Colonic mucosa (tissue), 4 donors: ENCODE data around the gene C4orf17. TPM values are rescaled to one million over a fixed set of nuclear protein-coding genes. Genes with fewer than 3 reads are reported as not detected.
"Not testable (repeated sequence)": the region's sequence is repeated elsewhere in the genome, so short reads cannot be mapped to it uniquely, and the experiment has no call there.

Experiments
- DNase-seq: peaks from one replicate; pipeline ENCODE4 v3.0.0-alpha.2; 2020
- H3K27ac ChIP-seq: fragments of 200-600 bp; one replicate; pipeline ENCODE4 v1.8.0; 2021
- H3K27me3 ChIP-seq: fragments of 200-600 bp; one replicate; pipeline ENCODE4 v1.8.0; 2021
- H3K36me3 ChIP-seq: fragments of 200-600 bp; one replicate; pipeline ENCODE4 v1.8.0; 2021
- H3K4me1 ChIP-seq: fragments of 200-600 bp; one replicate; pipeline ENCODE4 v1.8.0; 2021; ENCODE audit warnings: mild to moderate bottlenecking
- H3K4me3 ChIP-seq: fragments of 200-600 bp; one replicate; pipeline ENCODE4 v1.8.0; 2021
- H3K9ac ChIP-seq, 2 donors: one replicate each; pipeline ENCODE4 v1.7.0; 2013; ENCODE audit warnings: control low read depth in 2 of 2, low read depth in 2 of 2, low read length in 2 of 2
- H3K9me3 ChIP-seq: fragments of 200-600 bp; one replicate; pipeline ENCODE4 v1.8.0; 2021
- intact Hi-C: fragments of 100-400 bp; cut with DNase I; formaldehyde crosslinking; loops from one replicate; pipeline ENCODE4 v1.14.1; 2022
- total RNA-seq, 2 donors: library from RNA; stranded (reverse); fragmentation: NEBNext Ultra II Directional in 1 of 2; extraction: Animal tissue kit (Norgen Biotek cat#: 25700) in 1 of 2; gene quantifications; one replicate each; pipeline ENCODE4 v1.2.1, GENCODE V29; 2021
- TF ChIP-seq, protein P1 (sequence below): fragments of 200-600 bp; IDR thresholded peaks from one replicate; pipeline ENCODE4 v1.8.0; 2022; ENCODE audit warnings: antibody characterized with exemption, mild to moderate bottlenecking
- donor health status: healthy.
- donor health status: DM: no; HTN: no; CAD: no.
- donor health status: DM: no; HTN: no; CAD: no.

Gene C4orf17
- total RNA-seq, 2 donors from 2014 or later = not detected

DNA sequence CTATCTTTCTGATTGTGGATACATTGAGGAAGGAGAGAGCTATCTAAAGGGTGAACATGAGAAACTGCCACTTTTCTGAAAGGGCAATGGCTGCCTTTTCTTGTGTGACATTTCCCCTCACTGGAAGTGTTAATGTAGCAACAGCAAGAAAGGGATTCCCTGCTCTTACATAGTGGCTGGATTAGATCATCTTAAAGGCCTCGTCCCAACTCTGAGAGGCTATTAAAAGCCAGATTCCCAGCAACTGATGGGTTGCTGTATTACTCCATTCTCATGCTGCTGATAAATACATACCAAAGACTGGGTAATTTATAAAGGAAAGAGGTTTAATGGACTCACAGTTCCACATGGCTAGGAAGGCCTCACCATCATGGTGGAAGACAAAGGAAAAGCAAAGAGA is 41.9 kb upstream of the C4orf17 start:
- no peak overlapping the region for H3K4me3 ChIP-seq
- TF ChIP-seq, protein P1, sequence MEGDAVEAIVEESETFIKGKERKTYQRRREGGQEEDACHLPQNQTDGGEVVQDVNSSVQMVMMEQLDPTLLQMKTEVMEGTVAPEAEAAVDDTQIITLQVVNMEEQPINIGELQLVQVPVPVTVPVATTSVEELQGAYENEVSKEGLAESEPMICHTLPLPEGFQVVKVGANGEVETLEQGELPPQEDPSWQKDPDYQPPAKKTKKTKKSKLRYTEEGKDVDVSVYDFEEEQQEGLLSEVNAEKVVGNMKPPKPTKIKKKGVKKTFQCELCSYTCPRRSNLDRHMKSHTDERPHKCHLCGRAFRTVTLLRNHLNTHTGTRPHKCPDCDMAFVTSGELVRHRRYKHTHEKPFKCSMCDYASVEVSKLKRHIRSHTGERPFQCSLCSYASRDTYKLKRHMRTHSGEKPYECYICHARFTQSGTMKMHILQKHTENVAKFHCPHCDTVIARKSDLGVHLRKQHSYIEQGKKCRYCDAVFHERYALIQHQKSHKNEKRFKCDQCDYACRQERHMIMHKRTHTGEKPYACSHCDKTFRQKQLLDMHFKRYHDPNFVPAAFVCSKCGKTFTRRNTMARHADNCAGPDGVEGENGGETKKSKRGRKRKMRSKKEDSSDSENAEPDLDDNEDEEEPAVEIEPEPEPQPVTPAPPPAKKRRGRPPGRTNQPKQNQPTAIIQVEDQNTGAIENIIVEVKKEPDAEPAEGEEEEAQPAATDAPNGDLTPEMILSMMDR = no peak
- H3K9ac ChIP-seq = no peak overlapping the region
- no peaks in the 10 kb centered on the region for H3K9me3 ChIP-seq
- no peak for DNase-seq
- intact Hi-C loops = loop anchor here (10.0 kb wide), 2 partner anchors 264 to 1004 kb away; no protein-coding TSS in a partner anchor
- no peaks in the 10 kb centered on the region for H3K27me3 ChIP-seq
- H3K36me3 ChIP-seq = no peaks in the 10 kb centered on the region
- no peaks in the 10 kb centered on the region for H3K4me1 ChIP-seq
- no peak overlapping the region for H3K27ac ChIP-seq

DNA sequence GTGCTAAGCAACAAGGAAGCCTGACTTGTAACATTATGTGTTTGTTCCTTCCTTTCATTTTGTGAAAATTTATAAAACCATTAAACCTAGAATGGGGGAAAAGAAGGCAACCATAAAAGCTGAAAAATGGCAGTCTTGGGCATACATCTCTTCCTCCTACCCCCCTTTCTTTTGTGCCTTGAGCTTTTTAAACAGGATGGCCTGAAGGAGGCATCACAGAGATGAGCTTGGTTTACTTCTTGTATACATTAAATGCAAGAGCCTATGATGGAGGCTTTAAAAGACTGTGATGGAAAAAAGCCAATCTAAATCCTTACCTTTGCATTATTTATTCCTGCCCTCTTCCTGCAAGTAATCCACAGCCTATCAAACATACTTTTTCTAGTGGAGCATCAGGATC is 39.5 kb upstream of the C4orf17 start:
- TF ChIP-seq, protein P1 = no peak
- intact Hi-C loops = no loop called here
- no peak overlapping the region for H3K27ac ChIP-seq

DNA sequence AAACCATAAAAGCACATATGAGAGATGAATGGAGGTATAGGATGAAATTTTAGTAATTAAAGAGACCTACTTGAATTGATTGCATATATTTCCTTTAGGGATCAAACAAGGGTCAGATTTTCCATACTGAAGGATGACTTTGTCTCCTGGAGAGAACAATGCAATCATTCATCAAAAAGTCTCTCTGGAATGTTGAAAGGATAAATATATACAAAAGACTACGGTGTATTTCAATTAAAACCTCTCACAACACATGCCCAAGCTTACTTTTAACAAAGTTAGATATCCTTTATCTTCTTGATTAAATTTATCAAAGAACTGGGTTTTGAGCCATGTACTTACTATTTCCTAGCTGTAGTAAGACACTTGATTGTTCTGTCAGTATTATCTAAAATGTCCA is 38.9 kb upstream of the C4orf17 start:
- no peak for DNase-seq
- no peaks in the 10 kb centered on the region for H3K4me1 ChIP-seq
- intact Hi-C loops = no loop called here
- no peaks in the 10 kb centered on the region for H3K9me3 ChIP-seq
- no peak overlapping the region for H3K9ac ChIP-seq
- TF ChIP-seq, protein P1 = no peak
- no peaks in the 10 kb centered on the region for H3K27me3 ChIP-seq
- H3K4me3 ChIP-seq = no peak overlapping the region
- no peak overlapping the region for H3K27ac ChIP-seq
- no peaks in the 10 kb centered on the region for H3K36me3 ChIP-seq

More for the DNA sequence above, 39.5 kb upstream of the C4orf17 start:
- DNase-seq = no peak
- Histone ChIP-seq H3K36me3 (no peaks in the 10 kb centered on the region), H3K4me3 (no peak overlapping the region), H3K27me3 (no peaks in the 10 kb centered on the region), H3K9me3 (no peaks in the 10 kb centered on the region), H3K9ac (no peak overlapping the region), H3K4me1 (no peaks in the 10 kb centered on the region)

DNA sequence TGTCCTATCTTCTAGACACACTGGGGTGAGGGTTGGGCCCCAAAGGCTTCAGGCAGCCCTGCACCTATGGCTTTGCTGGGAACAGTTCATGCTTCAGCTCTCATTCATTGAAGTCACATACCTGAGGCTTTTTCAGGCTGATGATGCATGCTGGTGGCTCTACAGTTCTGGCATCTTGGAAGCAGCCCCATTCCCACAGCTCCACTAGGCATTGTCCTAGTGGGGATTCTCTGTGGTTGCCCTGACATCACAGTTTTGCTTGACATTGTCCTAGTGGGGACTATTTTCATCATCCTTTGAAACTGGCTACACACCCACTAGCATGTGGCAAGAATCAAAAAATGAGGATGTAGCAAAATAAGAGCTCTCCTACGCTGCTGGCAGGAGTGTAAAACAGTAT is 37.7 kb upstream of the C4orf17 start:
- no peak for DNase-seq
- H3K36me3 ChIP-seq = no peaks in the 10 kb centered on the region
- H3K4me1 ChIP-seq = no peaks in the 10 kb centered on the region
- no peak overlapping the region for H3K27ac ChIP-seq
- no peak overlapping the region for H3K4me3 ChIP-seq
- TF ChIP-seq, protein P1 = no peak
- H3K27me3 ChIP-seq = no peaks in the 10 kb centered on the region
- no peak overlapping the region for H3K9ac ChIP-seq
- no peaks in the 10 kb centered on the region for H3K9me3 ChIP-seq
- intact Hi-C loops = no loop called here

DNA sequence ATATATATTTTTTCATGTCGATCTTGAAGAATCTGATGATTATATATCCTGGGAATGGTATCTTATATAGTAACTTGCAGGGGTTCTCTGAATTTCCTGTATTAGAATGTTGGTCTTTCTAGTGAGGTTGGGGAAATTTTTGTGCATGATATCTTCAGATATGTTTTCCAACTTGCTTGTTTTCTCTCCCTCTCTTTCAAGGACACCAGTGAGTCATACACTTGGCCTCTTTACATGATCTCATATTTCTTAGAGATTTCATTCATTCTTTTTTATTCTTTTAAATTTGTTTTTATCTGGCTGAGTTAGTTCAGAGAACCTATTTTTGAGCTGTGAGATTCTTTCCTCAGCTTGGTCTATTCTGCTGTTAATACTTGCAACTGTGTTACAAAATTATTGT is 27.2 kb upstream of the C4orf17 start:
- H3K27me3 ChIP-seq = no peaks in the 10 kb centered on the region
- no peak overlapping the region for H3K27ac ChIP-seq
- no peaks in the 10 kb centered on the region for H3K9me3 ChIP-seq
- intact Hi-C loops = no loop called here
- H3K9ac ChIP-seq = no peak overlapping the region
- H3K4me3 ChIP-seq = no peak overlapping the region
- TF ChIP-seq, protein P1 = no peak
- no peaks in the 10 kb centered on the region for H3K36me3 ChIP-seq
- no peaks in the 10 kb centered on the region for H3K4me1 ChIP-seq
- no peak for DNase-seq

DNA sequence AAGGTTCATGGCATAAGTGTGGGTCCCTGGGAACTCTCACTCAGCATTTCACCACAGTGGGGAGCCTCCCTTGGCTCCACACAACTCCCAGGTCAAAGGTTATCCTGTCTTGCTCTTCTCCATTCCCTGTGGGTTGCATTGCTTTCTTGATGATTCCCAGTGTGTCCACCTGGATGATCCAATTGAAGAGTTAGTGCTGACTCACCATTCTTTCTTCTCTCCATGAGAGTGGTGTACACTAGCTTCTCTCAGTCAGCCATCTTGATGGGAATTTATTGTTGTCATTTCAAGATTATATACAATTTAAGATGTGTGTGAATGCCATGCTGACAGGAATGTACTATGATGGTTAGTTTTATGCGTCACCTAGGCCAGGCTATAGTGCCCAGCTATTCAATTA is 25.6 kb upstream of the C4orf17 start:
- no peak overlapping the region for H3K27ac ChIP-seq
- no peaks in the 10 kb centered on the region for H3K36me3 ChIP-seq
- no peaks in the 10 kb centered on the region for H3K4me1 ChIP-seq
- TF ChIP-seq, protein P1 = no peak
- H3K27me3 ChIP-seq = no peaks in the 10 kb centered on the region
- intact Hi-C loops = no loop called here
- DNase-seq = no peak
- H3K9me3 ChIP-seq = no peaks in the 10 kb centered on the region
- H3K9ac ChIP-seq = no peak overlapping the region
- H3K4me3 ChIP-seq = no peak overlapping the region

DNA sequence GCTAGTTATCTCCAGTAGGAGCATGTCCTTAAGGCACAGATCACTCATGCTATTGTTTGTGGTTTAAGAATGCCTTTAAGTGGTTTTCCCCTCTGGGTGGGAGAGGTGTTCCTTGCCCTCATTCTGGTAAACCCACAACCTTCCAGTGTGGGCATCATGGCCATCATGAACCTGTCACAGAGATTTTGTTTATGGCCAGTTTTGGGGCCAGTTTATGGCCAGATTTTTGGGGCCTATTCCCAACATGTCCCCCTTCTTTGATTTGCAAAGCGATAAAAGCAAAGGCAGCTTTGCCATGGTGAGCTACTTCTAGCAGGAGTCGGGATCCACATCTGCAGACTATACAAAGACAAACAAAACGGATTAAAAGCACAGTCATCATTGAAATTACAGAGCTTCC is 24.2 kb upstream of the C4orf17 start:
- H3K9ac ChIP-seq, intact Hi-C loops, H3K4me3 ChIP-seq, DNase-seq, H3K36me3 ChIP-seq, H3K27me3 ChIP-seq, H3K4me1 ChIP-seq, H3K9me3 ChIP-seq, H3K27ac ChIP-seq: not testable (repeated sequence)
